Spleen (tissue), 7 donors: Measurements from ENCODE around the gene DPH5.

Experiments used
- POLR2AphosphoS5 ChIP-seq, 3 donors: sonication (generic); formaldehyde crosslinking; IDR thresholded peaks; one replicate each; pipeline ENCODE4 v1.5.1; 2017; ENCODE audit warnings: antibody characterized with exemption in 3 of 3
- TF ChIP-seq, protein P1 (sequence below), 11 experiments: fragments of 200-600 bp in 7 of 11; fragments of 450-650 bp in 4 of 11; sonication (generic) in 4 of 11; IDR thresholded peaks in 8 of 11; conservative IDR thresholded peaks in 3 of 11; 1 replicate in 7 of 11; 2 replicates in 4 of 11; pipeline versions ENCODE4 v1.4.0 to v1.8.0; 2016 to 2021; ENCODE audit warnings: antibody characterized with exemption in 11 of 11, inconsistent platforms in 4 of 11, mild to moderate bottlenecking in 1 of 11
- donor health status: DM: no; HTN: no; CAD: no; lungs with moderate emphysema.
- donor health status: DM: no; HTN: no; CAD: no.
- donor health status: DM: no; HTN: no; CAD: no.

DNA sequence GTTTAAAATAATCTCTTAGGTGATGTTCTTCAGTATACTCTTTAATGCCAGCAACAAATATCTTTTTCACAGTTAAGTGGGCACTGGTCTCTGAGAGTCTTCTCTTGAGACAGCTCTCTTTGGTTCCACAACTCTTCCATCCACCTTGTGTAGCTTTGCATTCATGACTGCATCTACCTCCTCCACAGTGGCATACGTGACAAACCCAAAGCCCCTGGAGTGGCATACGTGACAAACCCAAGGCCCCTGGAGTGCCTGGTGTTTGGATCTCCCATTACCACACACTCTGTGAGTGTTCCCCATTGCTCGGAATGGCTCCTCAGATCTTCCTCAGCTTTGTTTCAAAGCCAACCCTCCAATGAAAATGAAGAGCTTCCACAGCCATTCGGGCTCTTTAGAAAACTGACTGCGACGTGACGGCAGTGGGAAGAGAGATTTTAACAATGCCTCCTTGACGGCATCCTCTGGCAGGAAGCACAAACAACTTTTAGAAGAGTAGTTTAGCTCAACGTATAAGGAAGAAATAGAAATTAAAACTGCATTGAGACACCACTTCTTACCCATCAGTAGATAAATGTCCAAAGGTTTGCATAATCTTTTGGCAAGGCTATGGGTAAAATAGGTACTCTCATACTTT is 83.9 kb downstream of the DPH5 start:
- TF ChIP-seq, protein P1, sequence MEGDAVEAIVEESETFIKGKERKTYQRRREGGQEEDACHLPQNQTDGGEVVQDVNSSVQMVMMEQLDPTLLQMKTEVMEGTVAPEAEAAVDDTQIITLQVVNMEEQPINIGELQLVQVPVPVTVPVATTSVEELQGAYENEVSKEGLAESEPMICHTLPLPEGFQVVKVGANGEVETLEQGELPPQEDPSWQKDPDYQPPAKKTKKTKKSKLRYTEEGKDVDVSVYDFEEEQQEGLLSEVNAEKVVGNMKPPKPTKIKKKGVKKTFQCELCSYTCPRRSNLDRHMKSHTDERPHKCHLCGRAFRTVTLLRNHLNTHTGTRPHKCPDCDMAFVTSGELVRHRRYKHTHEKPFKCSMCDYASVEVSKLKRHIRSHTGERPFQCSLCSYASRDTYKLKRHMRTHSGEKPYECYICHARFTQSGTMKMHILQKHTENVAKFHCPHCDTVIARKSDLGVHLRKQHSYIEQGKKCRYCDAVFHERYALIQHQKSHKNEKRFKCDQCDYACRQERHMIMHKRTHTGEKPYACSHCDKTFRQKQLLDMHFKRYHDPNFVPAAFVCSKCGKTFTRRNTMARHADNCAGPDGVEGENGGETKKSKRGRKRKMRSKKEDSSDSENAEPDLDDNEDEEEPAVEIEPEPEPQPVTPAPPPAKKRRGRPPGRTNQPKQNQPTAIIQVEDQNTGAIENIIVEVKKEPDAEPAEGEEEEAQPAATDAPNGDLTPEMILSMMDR (IDR thresholded peaks at IDR 0.05 in 8 of 11, conservative IDR thresholded peaks at IDR 0.05 in 3 of 11), result no peak
- no peak for TF ChIP-seq POLR2AphosphoS5 (IDR thresholded peaks at IDR 0.05)
